Sigmoid colon (tissue), 4 donors: ENCODE results near the gene UVRAG.

ENCODE experiments used
- EP300 ChIP-seq, 4 donors: sonication (generic); formaldehyde crosslinking; IDR thresholded peaks; one replicate each; pipeline ENCODE4 v1.6.1; 2017; ENCODE audit warnings: antibody characterized with exemption in 4 of 4
- POLR2A ChIP-seq, 2 donors: fragments of 450-650 bp; IDR thresholded peaks; one replicate each; pipeline ENCODE4 v1.6.1; 2016; ENCODE audit warnings: antibody characterized with exemption in 2 of 2, mild to moderate bottlenecking in 2 of 2, moderate library complexity in 2 of 2
- POLR2AphosphoS5 ChIP-seq, 4 donors: sonication (generic); formaldehyde crosslinking; IDR thresholded peaks; one replicate each; pipeline ENCODE4 v1.6.1; 2017; ENCODE audit warnings: antibody characterized with exemption in 4 of 4
- TF ChIP-seq, protein P1 (sequence below), 4 experiments: fragments of 450-650 bp in 3 of 4; fragments of 200-600 bp in 1 of 4; IDR thresholded peaks; one replicate each; pipeline ENCODE4 v1.5.1; 2016 to 2019; ENCODE audit warnings: antibody characterized with exemption in 4 of 4, mild to moderate bottlenecking in 3 of 4, moderate library complexity in 2 of 4

DNA sequence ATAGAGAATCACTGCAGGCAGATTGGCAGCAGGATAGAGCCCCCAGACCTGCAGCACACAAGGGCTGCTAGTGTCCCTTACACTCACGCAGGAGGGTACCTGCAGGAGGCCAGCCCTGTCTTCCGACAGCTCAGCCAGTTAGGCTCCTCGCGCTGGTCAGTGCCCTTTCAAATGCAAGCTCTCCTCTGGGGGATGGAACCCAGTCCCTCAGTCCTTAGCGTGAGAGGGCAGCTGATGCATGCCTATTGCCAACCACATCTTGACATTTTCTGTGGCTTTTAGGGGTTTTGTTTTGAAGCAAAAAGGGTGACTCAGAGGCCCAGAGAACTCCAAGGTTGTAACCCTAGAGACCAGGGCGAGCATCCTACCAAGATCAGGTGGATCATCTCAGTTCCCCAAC, 351.3 kb downstream of the UVRAG start:
- TF ChIP-seq, protein P1, sequence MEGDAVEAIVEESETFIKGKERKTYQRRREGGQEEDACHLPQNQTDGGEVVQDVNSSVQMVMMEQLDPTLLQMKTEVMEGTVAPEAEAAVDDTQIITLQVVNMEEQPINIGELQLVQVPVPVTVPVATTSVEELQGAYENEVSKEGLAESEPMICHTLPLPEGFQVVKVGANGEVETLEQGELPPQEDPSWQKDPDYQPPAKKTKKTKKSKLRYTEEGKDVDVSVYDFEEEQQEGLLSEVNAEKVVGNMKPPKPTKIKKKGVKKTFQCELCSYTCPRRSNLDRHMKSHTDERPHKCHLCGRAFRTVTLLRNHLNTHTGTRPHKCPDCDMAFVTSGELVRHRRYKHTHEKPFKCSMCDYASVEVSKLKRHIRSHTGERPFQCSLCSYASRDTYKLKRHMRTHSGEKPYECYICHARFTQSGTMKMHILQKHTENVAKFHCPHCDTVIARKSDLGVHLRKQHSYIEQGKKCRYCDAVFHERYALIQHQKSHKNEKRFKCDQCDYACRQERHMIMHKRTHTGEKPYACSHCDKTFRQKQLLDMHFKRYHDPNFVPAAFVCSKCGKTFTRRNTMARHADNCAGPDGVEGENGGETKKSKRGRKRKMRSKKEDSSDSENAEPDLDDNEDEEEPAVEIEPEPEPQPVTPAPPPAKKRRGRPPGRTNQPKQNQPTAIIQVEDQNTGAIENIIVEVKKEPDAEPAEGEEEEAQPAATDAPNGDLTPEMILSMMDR (IDR thresholded peaks at IDR 0.05): no peak
- TF ChIP-seq POLR2A (IDR thresholded peaks at IDR 0.05): no peak
- no peak for TF ChIP-seq POLR2AphosphoS5 (IDR thresholded peaks at IDR 0.05)
- no peak for TF ChIP-seq EP300 (IDR thresholded peaks at IDR 0.05)
